ENCODE data around the gene APOC1.
A peak's percentile ranks its signal among the peaks of the same experiment; 100 is the strongest.

APOC1 gene

DNA sequence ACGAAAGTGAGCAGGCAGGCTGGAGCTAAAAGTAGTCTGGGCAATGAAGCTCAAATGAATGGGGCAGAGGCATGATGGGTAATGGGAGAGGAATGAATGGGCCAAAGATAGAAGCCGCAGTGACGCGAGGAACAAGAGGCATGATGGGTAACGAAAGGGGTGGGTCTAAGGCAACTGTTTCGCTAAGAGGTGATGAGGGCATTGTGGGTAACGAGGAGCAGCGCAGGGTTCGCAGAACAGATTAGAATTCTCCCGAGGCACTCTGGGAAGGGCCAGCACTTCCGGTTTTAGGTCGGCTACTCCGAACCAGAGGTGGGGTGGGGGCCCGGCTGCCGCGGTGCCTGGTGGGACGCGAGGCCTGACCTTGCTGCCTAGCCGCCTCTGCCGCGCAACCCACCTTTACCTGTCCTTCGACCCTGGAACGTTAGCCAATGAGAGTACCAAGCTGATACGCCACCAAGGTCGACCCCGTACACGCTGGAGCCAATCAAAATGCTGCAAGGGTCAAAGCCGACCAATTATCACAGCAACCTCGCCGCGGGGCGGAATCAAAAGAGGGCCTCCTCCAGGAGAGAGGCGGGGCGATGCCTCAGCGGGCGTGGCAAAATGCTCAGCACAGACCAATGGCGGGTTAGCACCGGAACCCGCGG, 23.9 kb upstream of the APOC1 start:
- Histone ChIP-seq H3K4me2 (ENCODE audit: low read length) (peak overlapping the region; percentile 75), H3K4me3 (ENCODE audit: low read depth, low read length, poor library complexity, severe bottlenecking) (peak overlapping the region; percentile 59), H3K27ac (ENCODE audit: low read depth, low read length, poor library complexity, severe bottlenecking) (peak overlapping the region; percentile 85), H2AFZ (ENCODE audit: low read length) (0 out of 2 replicates have a peak overlapping the region, but pooled peaks have one; percentile 48), H3K9me2 (ENCODE audit: low read depth, low read length) (no peaks in the 10 kb centered on the region), H3K79me2 (ENCODE audit: insufficient read depth, low read length) (peaks cover 12% of the 10 kb centered on the region), H3K9ac (ENCODE audit: low read length) (peak overlapping the region; percentile 54), H3K4me1 (ENCODE audit: insufficient read depth, low read length, severe bottlenecking) (peaks cover 16% of the 10 kb centered on the region), H3K36me3 (ENCODE audit: insufficient read depth, low read length) (peaks cover 33% of the 10 kb centered on the region), H3F3A (ENCODE audit: insufficient read depth, low read length) (no peaks in the 10 kb centered on the region), H3K27me3 (ENCODE audit: insufficient read depth, low read length) (peaks cover 6% of the 10 kb centered on the region), H4K20me1 (ENCODE audit: insufficient read depth, low read length) (no peaks in the 10 kb centered on the region), H3K9me3 (ENCODE audit: low read length) (no peaks in the 10 kb centered on the region)
- TF ChIP-seq EZH2 (IDR thresholded peaks at IDR 0.05; ENCODE audit: borderline replicate concordance, low read length) = no peak
- TF ChIP-seq, protein P1, sequence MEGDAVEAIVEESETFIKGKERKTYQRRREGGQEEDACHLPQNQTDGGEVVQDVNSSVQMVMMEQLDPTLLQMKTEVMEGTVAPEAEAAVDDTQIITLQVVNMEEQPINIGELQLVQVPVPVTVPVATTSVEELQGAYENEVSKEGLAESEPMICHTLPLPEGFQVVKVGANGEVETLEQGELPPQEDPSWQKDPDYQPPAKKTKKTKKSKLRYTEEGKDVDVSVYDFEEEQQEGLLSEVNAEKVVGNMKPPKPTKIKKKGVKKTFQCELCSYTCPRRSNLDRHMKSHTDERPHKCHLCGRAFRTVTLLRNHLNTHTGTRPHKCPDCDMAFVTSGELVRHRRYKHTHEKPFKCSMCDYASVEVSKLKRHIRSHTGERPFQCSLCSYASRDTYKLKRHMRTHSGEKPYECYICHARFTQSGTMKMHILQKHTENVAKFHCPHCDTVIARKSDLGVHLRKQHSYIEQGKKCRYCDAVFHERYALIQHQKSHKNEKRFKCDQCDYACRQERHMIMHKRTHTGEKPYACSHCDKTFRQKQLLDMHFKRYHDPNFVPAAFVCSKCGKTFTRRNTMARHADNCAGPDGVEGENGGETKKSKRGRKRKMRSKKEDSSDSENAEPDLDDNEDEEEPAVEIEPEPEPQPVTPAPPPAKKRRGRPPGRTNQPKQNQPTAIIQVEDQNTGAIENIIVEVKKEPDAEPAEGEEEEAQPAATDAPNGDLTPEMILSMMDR (IDR thresholded peaks at IDR 0.05; ENCODE audit: low read length) = no peak

DNA sequence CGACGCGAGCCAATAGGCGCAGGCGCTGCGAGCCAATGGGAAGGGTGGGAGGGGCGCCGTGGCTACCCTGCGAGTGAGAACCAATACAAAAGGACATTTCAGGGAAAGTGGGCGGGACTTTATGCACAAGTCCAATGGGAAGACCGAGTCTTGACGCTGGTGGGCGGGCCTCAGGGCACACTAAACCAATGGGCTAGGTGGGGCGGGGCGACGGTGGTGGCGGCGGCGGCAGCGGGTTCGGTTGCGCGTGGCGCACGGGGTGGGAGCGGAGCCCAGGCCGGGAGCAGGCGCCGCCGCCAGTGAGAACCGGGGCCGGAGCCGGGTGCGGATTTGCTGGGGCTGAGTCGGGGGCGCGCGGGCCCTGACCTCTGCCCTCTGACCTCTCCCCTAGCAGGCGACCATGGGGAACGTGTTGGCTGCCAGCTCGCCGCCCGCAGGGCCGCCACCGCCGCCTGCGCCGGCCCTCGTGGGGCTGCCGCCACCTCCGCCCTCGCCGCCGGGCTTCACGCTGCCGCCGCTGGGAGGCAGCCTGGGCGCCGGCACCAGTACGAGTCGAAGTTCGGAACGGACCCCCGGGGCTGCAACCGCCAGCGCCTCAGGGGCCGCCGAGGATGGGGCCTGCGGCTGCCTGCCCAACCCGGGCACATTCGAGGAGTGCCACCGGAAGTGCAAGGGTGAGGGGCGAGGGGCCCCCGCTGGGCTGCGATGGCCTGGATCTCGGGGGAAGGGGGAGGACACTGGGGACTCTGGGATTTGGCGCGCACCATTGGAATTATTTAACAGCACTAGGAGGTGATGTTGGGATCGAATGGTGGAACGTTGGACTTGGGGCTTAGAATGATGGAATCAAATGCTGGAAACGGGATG, 23.2 kb upstream of the APOC1 start, which contains the start of gene TOMM40:
TOMM40 (plus strand) TSS at position 239 of the 867 bp plus-strand sequence; CDS start at position 401, 162 bp downstream.
- H3K79me2 ChIP-seq (ENCODE audit: insufficient read depth, low read length) = peaks cover 12% of the 10 kb centered on the region
- H3K27me3 ChIP-seq (ENCODE audit: insufficient read depth, low read length) = peaks cover under 1% of the 10 kb centered on the region
- peak within 1 kb of the TSS; percentile 94 for H3K4me3 ChIP-seq (ENCODE audit: low read depth, low read length, poor library complexity, severe bottlenecking)
- TF ChIP-seq, protein P1 (IDR thresholded peaks at IDR 0.05; ENCODE audit: low read length) = no peak
- TF ChIP-seq EZH2 (IDR thresholded peaks at IDR 0.05; ENCODE audit: borderline replicate concordance, low read length) = no peak
- H3K27ac ChIP-seq (ENCODE audit: low read depth, low read length, poor library complexity, severe bottlenecking) = peak within 1 kb of the TSS; percentile 85
- no peaks in the 10 kb centered on the region for H3F3A ChIP-seq (ENCODE audit: insufficient read depth, low read length)
- no peaks in the 10 kb centered on the region for H3K9me3 ChIP-seq (ENCODE audit: low read length)
- 0 out of 2 replicates have a peak within 1 kb of the TSS, but pooled peaks have one; percentile 48 for H2AFZ ChIP-seq (ENCODE audit: low read length)
- H3K9me2 ChIP-seq (ENCODE audit: low read depth, low read length) = no peaks in the 10 kb centered on the region
- H3K4me2 ChIP-seq (ENCODE audit: low read length) = peak within 1 kb of the TSS; percentile 99
- H3K4me1 ChIP-seq (ENCODE audit: insufficient read depth, low read length, severe bottlenecking) = peaks cover 16% of the 10 kb centered on the region
- no peaks in the 10 kb centered on the region for H4K20me1 ChIP-seq (ENCODE audit: insufficient read depth, low read length)
- H3K9ac ChIP-seq (ENCODE audit: low read length) = peak within 1 kb of the TSS; percentile 95
- H3K36me3 ChIP-seq (ENCODE audit: insufficient read depth, low read length) = peaks cover 39% of the 10 kb centered on the region

DNA sequence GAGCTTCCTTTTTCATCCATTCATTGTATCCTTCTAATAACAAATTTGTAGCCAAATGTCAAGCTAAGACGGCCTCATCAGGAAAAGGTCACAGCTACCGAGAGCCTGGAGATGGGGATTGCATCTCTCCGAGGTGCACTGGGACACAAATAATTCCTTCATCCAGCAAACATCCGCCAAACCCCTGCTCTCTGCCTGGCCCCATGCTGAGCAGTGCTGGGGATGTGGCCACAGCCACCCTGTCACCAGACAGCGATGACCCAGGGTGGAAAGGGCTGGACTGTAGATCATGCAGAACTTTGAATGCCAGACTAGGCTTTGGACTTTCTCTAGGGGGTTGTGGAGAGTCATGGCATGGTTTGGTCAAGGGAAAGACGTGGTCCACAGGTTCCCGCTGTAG, 21.5 kb upstream of the APOC1 start:
- Histone ChIP-seq H3K4me3 (ENCODE audit: low read depth, low read length, poor library complexity, severe bottlenecking) (no peak overlapping the region), H2AFZ (ENCODE audit: low read length) (no peak overlapping the region), H3K27me3 (ENCODE audit: insufficient read depth, low read length) (no peaks in the 10 kb centered on the region), H4K20me1 (ENCODE audit: insufficient read depth, low read length) (no peaks in the 10 kb centered on the region), H3K36me3 (ENCODE audit: insufficient read depth, low read length) (peaks cover 55% of the 10 kb centered on the region), H3F3A (ENCODE audit: insufficient read depth, low read length) (no peaks in the 10 kb centered on the region), H3K9me3 (ENCODE audit: low read length) (no peaks in the 10 kb centered on the region), H3K9ac (ENCODE audit: low read length) (no peak overlapping the region; the same call in 1 of the 2 replicates), H3K79me2 (ENCODE audit: insufficient read depth, low read length) (peaks cover 12% of the 10 kb centered on the region), H3K4me1 (ENCODE audit: insufficient read depth, low read length, severe bottlenecking) (peaks cover 16% of the 10 kb centered on the region), H3K27ac (ENCODE audit: low read depth, low read length, poor library complexity, severe bottlenecking) (no peak overlapping the region), H3K4me2 (ENCODE audit: low read length) (peak overlapping the region; percentile 99; the same call in 1 of the 2 replicates), H3K9me2 (ENCODE audit: low read depth, low read length) (no peaks in the 10 kb centered on the region)
- no peak for TF ChIP-seq EZH2 (IDR thresholded peaks at IDR 0.05; ENCODE audit: borderline replicate concordance, low read length)
- TF ChIP-seq, protein P1 (IDR thresholded peaks at IDR 0.05; ENCODE audit: low read length) = no peak
